ENCODE data around the gene CXorf51A. TPM values are rescaled to one million over a fixed set of nuclear protein-coding genes. Genes with fewer than 3 reads are reported as not detected.

Gene CXorf51A
- total and polyA plus RNA-seq, 2 experiments from 2014 or later, result not detected

DNA sequence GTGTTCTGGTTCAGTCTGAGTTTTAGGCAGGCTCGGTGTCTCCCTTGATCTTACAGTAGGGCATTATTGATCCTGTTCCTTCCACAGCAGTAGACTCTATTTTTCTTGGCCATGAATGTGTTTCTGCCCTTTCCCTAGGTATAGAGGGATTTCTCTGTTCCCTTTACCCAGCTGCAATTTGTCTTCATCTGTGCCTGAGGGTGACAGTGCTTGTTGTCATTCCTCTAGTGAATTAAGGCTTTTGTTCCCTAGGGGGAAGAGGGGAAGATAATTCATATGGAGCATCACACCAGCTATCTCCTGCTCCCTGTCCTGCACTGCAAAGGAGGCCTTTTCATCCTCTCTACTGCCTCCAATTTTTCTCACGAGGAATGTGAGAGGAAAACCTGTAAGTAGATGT lies 39.7 kb upstream of the CXorf51A start (continued):
- TF ChIP-seq, protein P1, sequence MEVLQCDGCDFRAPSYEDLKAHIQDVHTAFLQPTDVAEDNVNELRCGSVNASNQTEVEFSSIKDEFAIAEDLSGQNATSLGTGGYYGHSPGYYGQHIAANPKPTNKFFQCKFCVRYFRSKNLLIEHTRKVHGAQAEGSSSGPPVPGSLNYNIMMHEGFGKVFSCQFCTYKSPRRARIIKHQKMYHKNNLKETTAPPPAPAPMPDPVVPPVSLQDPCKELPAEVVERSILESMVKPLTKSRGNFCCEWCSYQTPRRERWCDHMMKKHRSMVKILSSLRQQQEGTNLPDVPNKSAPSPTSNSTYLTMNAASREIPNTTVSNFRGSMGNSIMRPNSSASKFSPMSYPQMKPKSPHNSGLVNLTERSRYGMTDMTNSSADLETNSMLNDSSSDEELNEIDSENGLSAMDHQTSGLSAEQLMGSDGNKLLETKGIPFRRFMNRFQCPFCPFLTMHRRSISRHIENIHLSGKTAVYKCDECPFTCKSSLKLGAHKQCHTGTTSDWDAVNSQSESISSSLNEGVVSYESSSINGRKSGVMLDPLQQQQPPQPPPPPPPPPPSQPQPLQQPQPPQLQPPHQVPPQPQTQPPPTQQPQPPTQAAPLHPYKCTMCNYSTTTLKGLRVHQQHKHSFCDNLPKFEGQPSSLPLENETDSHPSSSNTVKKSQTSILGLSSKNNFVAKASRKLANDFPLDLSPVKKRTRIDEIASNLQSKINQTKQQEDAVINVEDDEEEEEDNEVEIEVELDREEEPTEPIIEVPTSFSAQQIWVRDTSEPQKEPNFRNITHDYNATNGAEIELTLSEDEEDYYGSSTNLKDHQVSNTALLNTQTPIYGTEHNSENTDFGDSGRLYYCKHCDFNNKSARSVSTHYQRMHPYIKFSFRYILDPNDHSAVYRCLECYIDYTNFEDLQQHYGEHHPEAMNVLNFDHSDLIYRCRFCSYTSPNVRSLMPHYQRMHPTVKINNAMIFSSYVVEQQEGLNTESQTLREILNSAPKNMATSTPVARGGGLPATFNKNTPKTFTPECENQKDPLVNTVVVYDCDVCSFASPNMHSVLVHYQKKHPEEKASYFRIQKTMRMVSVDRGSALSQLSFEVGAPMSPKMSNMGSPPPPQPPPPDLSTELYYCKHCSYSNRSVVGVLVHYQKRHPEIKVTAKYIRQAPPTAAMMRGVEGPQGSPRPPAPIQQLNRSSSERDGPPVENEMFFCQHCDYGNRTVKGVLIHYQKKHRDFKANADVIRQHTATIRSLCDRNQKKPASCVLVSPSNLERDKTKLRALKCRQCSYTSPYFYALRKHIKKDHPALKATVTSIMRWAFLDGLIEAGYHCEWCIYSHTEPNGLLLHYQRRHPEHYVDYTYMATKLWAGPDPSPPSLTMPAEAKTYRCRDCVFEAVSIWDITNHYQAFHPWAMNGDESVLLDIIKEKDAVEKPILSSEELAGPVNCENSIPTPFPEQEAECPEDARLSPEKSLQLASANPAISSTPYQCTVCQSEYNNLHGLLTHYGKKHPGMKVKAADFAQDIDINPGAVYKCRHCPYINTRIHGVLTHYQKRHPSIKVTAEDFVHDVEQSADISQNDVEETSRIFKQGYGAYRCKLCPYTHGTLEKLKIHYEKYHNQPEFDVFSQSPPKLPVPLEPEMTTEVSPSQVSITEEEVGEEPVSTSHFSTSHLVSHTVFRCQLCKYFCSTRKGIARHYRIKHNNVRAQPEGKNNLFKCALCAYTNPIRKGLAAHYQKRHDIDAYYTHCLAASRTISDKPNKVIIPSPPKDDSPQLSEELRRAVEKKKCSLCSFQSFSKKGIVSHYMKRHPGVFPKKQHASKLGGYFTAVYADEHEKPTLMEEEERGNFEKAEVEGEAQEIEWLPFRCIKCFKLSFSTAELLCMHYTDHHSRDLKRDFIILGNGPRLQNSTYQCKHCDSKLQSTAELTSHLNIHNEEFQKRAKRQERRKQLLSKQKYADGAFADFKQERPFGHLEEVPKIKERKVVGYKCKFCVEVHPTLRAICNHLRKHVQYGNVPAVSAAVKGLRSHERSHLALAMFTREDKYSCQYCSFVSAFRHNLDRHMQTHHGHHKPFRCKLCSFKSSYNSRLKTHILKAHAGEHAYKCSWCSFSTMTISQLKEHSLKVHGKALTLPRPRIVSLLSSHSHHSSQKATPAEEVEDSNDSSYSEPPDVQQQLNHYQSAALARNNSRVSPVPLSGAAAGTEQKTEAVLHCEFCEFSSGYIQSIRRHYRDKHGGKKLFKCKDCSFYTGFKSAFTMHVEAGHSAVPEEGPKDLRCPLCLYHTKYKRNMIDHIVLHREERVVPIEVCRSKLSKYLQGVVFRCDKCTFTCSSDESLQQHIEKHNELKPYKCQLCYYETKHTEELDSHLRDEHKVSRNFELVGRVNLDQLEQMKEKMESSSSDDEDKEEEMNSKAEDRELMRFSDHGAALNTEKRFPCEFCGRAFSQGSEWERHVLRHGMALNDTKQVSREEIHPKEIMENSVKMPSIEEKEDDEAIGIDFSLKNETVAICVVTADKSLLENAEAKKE (CRISPR knock-in tag; IDR thresholded peaks at IDR 0.05), result no peak
- TF ChIP-seq JUNB (IDR thresholded peaks at IDR 0.05; ENCODE audit: unreplicated experiment), result no peak

DNA sequence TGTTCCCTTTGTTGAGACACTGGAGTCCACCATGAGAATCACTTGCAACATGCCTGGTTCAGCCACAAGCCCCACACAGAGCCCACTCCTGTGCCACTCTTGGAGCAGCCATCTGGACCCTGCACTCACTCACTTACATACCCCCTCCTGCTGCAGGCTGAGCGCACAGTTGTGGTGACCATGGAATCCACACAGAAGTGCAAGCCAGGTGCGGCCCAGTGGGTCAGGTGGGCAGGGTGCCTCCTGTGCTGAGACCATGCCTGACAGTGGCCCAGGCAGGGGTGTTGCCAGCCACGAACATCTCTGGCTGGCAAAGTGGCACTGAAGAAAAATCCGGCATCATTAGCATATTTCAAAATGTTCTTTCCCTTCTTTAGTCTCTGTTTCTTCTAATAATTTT lies 17.4 kb upstream of the CXorf51A start:
- Mint-ChIP-seq H3K36me3 (ENCODE audit: low read depth) (no peaks in the 10 kb centered on the region; the same call in 2 of the 3 replicates), H3K9me3 (peaks cover 58% of the 10 kb centered on the region), H3K27me3 (ENCODE audit: insufficient read depth, low read depth, poor library complexity) (no peaks in the 10 kb centered on the region), H3K27ac (no peak overlapping the region), H3K4me3 (no peak overlapping the region), H3K4me1 (no peaks in the 10 kb centered on the region)
- Histone ChIP-seq H4K20me1 (replicated peaks; ENCODE audit: insufficient read depth) (no peaks in the 10 kb centered on the region), H3K79me2 (replicated peaks; ENCODE audit: insufficient read depth) (no peaks in the 10 kb centered on the region), H3K9me2 (ENCODE audit: insufficient read depth) (no peaks in the 10 kb centered on the region), H3F3A (replicated peaks; ENCODE audit: low read depth) (no peaks in the 10 kb centered on the region), H3K4me3 (no peak overlapping the region), H3K27ac (ENCODE audit: low read depth) (no peak overlapping the region), H3K27me3 (ENCODE audit: insufficient read depth) (no peaks in the 10 kb centered on the region), H2AFZ (no peak overlapping the region), H3K4me2 (no peak overlapping the region), H3K36me3 (ENCODE audit: insufficient read depth) (no peaks in the 10 kb centered on the region), H3K4me1 (ENCODE audit: insufficient read depth) (no peaks in the 10 kb centered on the region)
- DNase-seq (ENCODE audit: low spot score), result no peak
- no peak for ATAC-seq
- no peak for TF ChIP-seq NANOG (IDR thresholded peaks at IDR 0.05; ENCODE audit: borderline replicate concordance)
- no peak for TF ChIP-seq EZH2 (IDR thresholded peaks at IDR 0.05; ENCODE audit: low read depth, unreplicated experiment)
- no peak for TF ChIP-seq STAT1 (IDR thresholded peaks at IDR 0.05; ENCODE audit: unreplicated experiment)
- no peak for TF ChIP-seq POLR2AphosphoS5 (IDR thresholded peaks at IDR 0.05; ENCODE audit: low read depth)
- TF ChIP-seq, protein P2, sequence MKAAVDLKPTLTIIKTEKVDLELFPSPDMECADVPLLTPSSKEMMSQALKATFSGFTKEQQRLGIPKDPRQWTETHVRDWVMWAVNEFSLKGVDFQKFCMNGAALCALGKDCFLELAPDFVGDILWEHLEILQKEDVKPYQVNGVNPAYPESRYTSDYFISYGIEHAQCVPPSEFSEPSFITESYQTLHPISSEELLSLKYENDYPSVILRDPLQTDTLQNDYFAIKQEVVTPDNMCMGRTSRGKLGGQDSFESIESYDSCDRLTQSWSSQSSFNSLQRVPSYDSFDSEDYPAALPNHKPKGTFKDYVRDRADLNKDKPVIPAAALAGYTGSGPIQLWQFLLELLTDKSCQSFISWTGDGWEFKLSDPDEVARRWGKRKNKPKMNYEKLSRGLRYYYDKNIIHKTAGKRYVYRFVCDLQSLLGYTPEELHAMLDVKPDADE (IDR thresholded peaks at IDR 0.05), result no peak
- TF ChIP-seq, protein P3, sequence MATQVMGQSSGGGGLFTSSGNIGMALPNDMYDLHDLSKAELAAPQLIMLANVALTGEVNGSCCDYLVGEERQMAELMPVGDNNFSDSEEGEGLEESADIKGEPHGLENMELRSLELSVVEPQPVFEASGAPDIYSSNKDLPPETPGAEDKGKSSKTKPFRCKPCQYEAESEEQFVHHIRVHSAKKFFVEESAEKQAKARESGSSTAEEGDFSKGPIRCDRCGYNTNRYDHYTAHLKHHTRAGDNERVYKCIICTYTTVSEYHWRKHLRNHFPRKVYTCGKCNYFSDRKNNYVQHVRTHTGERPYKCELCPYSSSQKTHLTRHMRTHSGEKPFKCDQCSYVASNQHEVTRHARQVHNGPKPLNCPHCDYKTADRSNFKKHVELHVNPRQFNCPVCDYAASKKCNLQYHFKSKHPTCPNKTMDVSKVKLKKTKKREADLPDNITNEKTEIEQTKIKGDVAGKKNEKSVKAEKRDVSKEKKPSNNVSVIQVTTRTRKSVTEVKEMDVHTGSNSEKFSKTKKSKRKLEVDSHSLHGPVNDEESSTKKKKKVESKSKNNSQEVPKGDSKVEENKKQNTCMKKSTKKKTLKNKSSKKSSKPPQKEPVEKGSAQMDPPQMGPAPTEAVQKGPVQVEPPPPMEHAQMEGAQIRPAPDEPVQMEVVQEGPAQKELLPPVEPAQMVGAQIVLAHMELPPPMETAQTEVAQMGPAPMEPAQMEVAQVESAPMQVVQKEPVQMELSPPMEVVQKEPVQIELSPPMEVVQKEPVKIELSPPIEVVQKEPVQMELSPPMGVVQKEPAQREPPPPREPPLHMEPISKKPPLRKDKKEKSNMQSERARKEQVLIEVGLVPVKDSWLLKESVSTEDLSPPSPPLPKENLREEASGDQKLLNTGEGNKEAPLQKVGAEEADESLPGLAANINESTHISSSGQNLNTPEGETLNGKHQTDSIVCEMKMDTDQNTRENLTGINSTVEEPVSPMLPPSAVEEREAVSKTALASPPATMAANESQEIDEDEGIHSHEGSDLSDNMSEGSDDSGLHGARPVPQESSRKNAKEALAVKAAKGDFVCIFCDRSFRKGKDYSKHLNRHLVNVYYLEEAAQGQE (IDR thresholded peaks at IDR 0.05; ENCODE audit: unreplicated experiment), result no peak
- TF ChIP-seq ZNF114 (CRISPR knock-in tag; IDR thresholded peaks at IDR 0.05), result no peak
- TF ChIP-seq CREB1 (CRISPR knock-in tag; IDR thresholded peaks at IDR 0.05; ENCODE audit: low read depth), result no peak
- TF ChIP-seq, protein P4, sequence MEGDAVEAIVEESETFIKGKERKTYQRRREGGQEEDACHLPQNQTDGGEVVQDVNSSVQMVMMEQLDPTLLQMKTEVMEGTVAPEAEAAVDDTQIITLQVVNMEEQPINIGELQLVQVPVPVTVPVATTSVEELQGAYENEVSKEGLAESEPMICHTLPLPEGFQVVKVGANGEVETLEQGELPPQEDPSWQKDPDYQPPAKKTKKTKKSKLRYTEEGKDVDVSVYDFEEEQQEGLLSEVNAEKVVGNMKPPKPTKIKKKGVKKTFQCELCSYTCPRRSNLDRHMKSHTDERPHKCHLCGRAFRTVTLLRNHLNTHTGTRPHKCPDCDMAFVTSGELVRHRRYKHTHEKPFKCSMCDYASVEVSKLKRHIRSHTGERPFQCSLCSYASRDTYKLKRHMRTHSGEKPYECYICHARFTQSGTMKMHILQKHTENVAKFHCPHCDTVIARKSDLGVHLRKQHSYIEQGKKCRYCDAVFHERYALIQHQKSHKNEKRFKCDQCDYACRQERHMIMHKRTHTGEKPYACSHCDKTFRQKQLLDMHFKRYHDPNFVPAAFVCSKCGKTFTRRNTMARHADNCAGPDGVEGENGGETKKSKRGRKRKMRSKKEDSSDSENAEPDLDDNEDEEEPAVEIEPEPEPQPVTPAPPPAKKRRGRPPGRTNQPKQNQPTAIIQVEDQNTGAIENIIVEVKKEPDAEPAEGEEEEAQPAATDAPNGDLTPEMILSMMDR (conservative IDR thresholded peaks at IDR 0.05; ENCODE audit: low read depth in 2 of 2), result no peak
- TF ChIP-seq JUNB (IDR thresholded peaks at IDR 0.05; ENCODE audit: unreplicated experiment), result no peak
- TF ChIP-seq ZNF331 (CRISPR knock-in tag; IDR thresholded peaks at IDR 0.05; ENCODE audit: low read depth), result no peak
